Astrocyte (in vitro differentiated cells and primary cell): Measurements from ENCODE around the gene ARL15.

Source experiments
- EZH2 ChIP-seq: IDR thresholded peaks from 2 replicates; pipeline ENCODE4 v1.6.1; 2012; ENCODE audit warnings: mild to moderate bottlenecking, low read length, inconsistent platforms; ENCODE audit not compliant: insufficient read depth
- TF ChIP-seq, protein P1 (sequence below): IDR thresholded peaks from 2 replicates; pipeline ENCODE4 v1.5.1; 2011; ENCODE audit warnings: low read depth, mild to moderate bottlenecking, inconsistent platforms, low read length, moderate library complexity; ENCODE audit not compliant: insufficient read depth

- TF ChIP-seq, protein P1, sequence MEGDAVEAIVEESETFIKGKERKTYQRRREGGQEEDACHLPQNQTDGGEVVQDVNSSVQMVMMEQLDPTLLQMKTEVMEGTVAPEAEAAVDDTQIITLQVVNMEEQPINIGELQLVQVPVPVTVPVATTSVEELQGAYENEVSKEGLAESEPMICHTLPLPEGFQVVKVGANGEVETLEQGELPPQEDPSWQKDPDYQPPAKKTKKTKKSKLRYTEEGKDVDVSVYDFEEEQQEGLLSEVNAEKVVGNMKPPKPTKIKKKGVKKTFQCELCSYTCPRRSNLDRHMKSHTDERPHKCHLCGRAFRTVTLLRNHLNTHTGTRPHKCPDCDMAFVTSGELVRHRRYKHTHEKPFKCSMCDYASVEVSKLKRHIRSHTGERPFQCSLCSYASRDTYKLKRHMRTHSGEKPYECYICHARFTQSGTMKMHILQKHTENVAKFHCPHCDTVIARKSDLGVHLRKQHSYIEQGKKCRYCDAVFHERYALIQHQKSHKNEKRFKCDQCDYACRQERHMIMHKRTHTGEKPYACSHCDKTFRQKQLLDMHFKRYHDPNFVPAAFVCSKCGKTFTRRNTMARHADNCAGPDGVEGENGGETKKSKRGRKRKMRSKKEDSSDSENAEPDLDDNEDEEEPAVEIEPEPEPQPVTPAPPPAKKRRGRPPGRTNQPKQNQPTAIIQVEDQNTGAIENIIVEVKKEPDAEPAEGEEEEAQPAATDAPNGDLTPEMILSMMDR: no peak
- TF ChIP-seq EZH2: no peak
These were observed 426.0 kb downstream of the ARL15 start for GRCh38 chr5:53884417-53884816.
